HEK293T (cell line): ENCODE results near the gene INTS3.

Experiments
- CTBP1 ChIP-seq: fragments of 450-650 bp; IDR thresholded peaks from 2 replicates; pipeline ENCODE4 v1.6.1; 2016; ENCODE audit warnings: borderline replicate concordance
- FOXA1 ChIP-seq: fragments of 450-650 bp; IDR thresholded peaks from 2 replicates; pipeline ENCODE4 v1.6.1; 2016; ENCODE audit warnings: mild to moderate bottlenecking
- LEF1 ChIP-seq: fragments of 450-650 bp; IDR thresholded peaks from 2 replicates; pipeline ENCODE4 v1.6.1; 2017; ENCODE audit warnings: mild to moderate bottlenecking, borderline replicate concordance
- SP1 ChIP-seq: fragments of 450-650 bp; IDR thresholded peaks from 2 replicates; pipeline ENCODE4 v1.6.1; 2017
- TF ChIP-seq, protein P1 (sequence below): fragments of 450-650 bp; IDR thresholded peaks from 2 replicates; pipeline ENCODE4 v1.6.1; 2016

DNA sequence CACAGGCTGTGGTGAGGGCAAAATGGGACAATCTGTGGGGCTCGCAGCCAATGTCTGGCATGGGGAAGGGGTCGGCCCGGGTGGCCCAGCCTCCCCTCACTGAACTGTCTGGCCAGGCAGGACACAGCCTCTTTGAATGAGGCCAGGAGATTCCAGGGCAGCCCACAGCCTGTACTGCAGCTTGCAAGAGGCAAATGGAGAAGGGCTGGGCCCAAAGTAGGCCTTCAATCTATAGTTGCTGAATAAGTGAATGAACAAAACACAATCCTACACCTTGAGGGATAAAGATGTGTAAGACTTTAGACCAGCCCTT, 70.6 kb downstream of the INTS3 start:
- TF ChIP-seq FOXA1 = no peak
- TF ChIP-seq LEF1 = no peak
- no peak for TF ChIP-seq SP1
- TF ChIP-seq, protein P1, sequence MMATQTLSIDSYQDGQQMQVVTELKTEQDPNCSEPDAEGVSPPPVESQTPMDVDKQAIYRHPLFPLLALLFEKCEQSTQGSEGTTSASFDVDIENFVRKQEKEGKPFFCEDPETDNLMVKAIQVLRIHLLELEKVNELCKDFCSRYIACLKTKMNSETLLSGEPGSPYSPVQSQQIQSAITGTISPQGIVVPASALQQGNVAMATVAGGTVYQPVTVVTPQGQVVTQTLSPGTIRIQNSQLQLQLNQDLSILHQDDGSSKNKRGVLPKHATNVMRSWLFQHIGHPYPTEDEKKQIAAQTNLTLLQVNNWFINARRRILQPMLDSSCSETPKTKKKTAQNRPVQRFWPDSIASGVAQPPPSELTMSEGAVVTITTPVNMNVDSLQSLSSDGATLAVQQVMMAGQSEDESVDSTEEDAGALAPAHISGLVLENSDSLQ = no peak
- no peak for TF ChIP-seq CTBP1
